HEK293 (cell line): ENCODE measurements around the gene PRR16.

Experiments used
- CTCF ChIA-PET: fragments of 350-600 bp; formaldehyde crosslinking; extraction: SDS; loops from one replicate; lab custom pipeline; 2021; ENCODE audit warnings: antibody characterized with exemption; lab: Yijun Ruan, JAX
- POLR2A ChIA-PET: fragments of 300-600 bp; formaldehyde crosslinking; extraction: SDS; loops from one replicate; lab custom pipeline; 2020; ENCODE audit warnings: antibody characterized with exemption, inconsistent platforms; lab: Yijun Ruan, JAX
- H3K27ac ChIP-seq: fragments of 200-500 bp; sonication (Bioruptor generic); 2 replicates; pipeline ENCODE4 v1.5.1; 2014; ENCODE audit warnings: low read depth, low read length, control low read depth, inconsistent platforms; ENCODE audit errors: extremely low read depth
- H3K36me3 ChIP-seq, 2 experiments: fragments of 200-500 bp in 1 of 2; sonication (Bioruptor generic) in 1 of 2; 1 replicate in 1 of 2; 2 replicates in 1 of 2; pipeline ENCODE4 v1.5.1; 2014 to 2017; ENCODE audit warnings: inconsistent platforms in 2 of 2, low read length in 2 of 2; ENCODE audit not compliant: control insufficient read depth in 2 of 2, insufficient read depth in 1 of 2
- H3K4me1 ChIP-seq: fragments of 200-500 bp; sonication (Bioruptor generic); 2 replicates; pipeline ENCODE4 v1.5.1; 2014; ENCODE audit warnings: mild to moderate bottlenecking, low read length, inconsistent platforms; ENCODE audit not compliant: control insufficient read depth, insufficient read depth
- H3K4me3 ChIP-seq: 2 replicates; pipeline ENCODE4 v1.5.1; 2011; ENCODE audit warnings: low read depth, mild to moderate bottlenecking, control low read depth, low read length, moderate library complexity
- H3K9me3 ChIP-seq: fragments of 200-500 bp; sonication (Bioruptor generic); 2 replicates; pipeline ENCODE4 v1.5.1; 2014; ENCODE audit warnings: low read depth, low read length, inconsistent platforms; ENCODE audit not compliant: control insufficient read depth, insufficient read depth
- GFI1B ChIP-seq: fragments of 450-650 bp; formaldehyde crosslinking; IDR thresholded peaks from 2 replicates; pipeline ENCODE4 v1.5.1; 2016; ENCODE audit warnings: missing biosample characterization, missing genetic modification characterization
- INSM2 ChIP-seq: fragments of 450-650 bp; formaldehyde crosslinking; IDR thresholded peaks from 2 replicates; pipeline ENCODE4 v1.5.1; 2016; ENCODE audit warnings: missing biosample characterization, missing genetic modification characterization
- KLF8 ChIP-seq: fragments of 450-650 bp; formaldehyde crosslinking; IDR thresholded peaks from 2 replicates; pipeline ENCODE4 v1.5.1; 2016; ENCODE audit warnings: missing biosample characterization, missing genetic modification characterization
- MZF1 ChIP-seq: fragments of 450-650 bp; formaldehyde crosslinking; IDR thresholded peaks from 2 replicates; pipeline ENCODE4 v1.5.1; 2017; ENCODE audit warnings: missing biosample characterization, missing genetic modification characterization, borderline replicate concordance
- OVOL3 ChIP-seq: fragments of 450-650 bp; formaldehyde crosslinking; IDR thresholded peaks from 2 replicates; pipeline ENCODE4 v1.5.1; 2016; ENCODE audit warnings: missing biosample characterization, missing genetic modification characterization
- PRDM10 ChIP-seq: fragments of 450-650 bp; formaldehyde crosslinking; IDR thresholded peaks from 2 replicates; pipeline ENCODE4 v1.5.1; 2016; ENCODE audit warnings: missing biosample characterization, missing genetic modification characterization
- REST ChIP-seq: fragments of 450-650 bp; formaldehyde crosslinking; IDR thresholded peaks from 2 replicates; pipeline ENCODE4 v1.5.1; 2016; ENCODE audit warnings: missing biosample characterization, missing genetic modification characterization
- ZFHX2 ChIP-seq: fragments of 450-650 bp; formaldehyde crosslinking; conservative IDR thresholded peaks from 2 replicates; pipeline ENCODE4 v1.5.1; 2016; ENCODE audit warnings: missing biosample characterization, missing genetic modification characterization
- ZFP37 ChIP-seq: fragments of 450-650 bp; formaldehyde crosslinking; IDR thresholded peaks from 2 replicates; pipeline ENCODE4 v1.5.1; 2016; ENCODE audit warnings: missing biosample characterization, missing genetic modification characterization
- ZNF174 ChIP-seq: fragments of 450-650 bp; formaldehyde crosslinking; IDR thresholded peaks from 2 replicates; pipeline ENCODE4 v1.5.0; 2017; ENCODE audit warnings: missing biosample characterization, mild to moderate bottlenecking, missing genetic modification characterization
- ZNF211 ChIP-seq: fragments of 450-650 bp; formaldehyde crosslinking; IDR thresholded peaks from 2 replicates; pipeline ENCODE4 v1.5.1; 2016; ENCODE audit warnings: low read depth, missing biosample characterization, missing genetic modification characterization
- ZNF248 ChIP-seq: fragments of 450-650 bp; formaldehyde crosslinking; IDR thresholded peaks from 2 replicates; pipeline ENCODE4 v1.5.1; 2017; ENCODE audit warnings: missing biosample characterization, missing genetic modification characterization
- ZNF398 ChIP-seq: fragments of 450-650 bp; formaldehyde crosslinking; IDR thresholded peaks from 2 replicates; pipeline ENCODE4 v1.5.1; 2017; ENCODE audit warnings: missing biosample characterization, missing genetic modification characterization
- ZNF426 ChIP-seq: fragments of 450-650 bp; formaldehyde crosslinking; IDR thresholded peaks from 2 replicates; pipeline ENCODE4 v1.5.1; 2017; ENCODE audit warnings: missing biosample characterization, missing genetic modification characterization, mild to moderate bottlenecking, inconsistent platforms, moderate library complexity
- ZNF585B ChIP-seq: fragments of 450-650 bp; formaldehyde crosslinking; IDR thresholded peaks from 2 replicates; pipeline ENCODE4 v1.5.1; 2016; ENCODE audit warnings: missing biosample characterization, missing genetic modification characterization
- ZNF621 ChIP-seq: fragments of 450-650 bp; formaldehyde crosslinking; IDR thresholded peaks from 2 replicates; pipeline ENCODE4 v1.5.1; 2017; ENCODE audit warnings: missing biosample characterization, missing genetic modification characterization
- ZNF626 ChIP-seq: fragments of 450-650 bp; sonication (Bioruptor Pico); formaldehyde crosslinking; IDR thresholded peaks from 2 replicates; pipeline ENCODE4 v1.5.1; 2018; ENCODE audit warnings: missing biosample characterization, missing genetic modification characterization, inconsistent platforms
- ZNF664 ChIP-seq: fragments of 450-650 bp; formaldehyde crosslinking; IDR thresholded peaks from 2 replicates; pipeline ENCODE4 v1.5.1; 2016; ENCODE audit warnings: missing biosample characterization, missing genetic modification characterization
- ZNF747 ChIP-seq: fragments of 450-650 bp; formaldehyde crosslinking; IDR thresholded peaks from 2 replicates; pipeline ENCODE4 v1.5.1; 2016; ENCODE audit warnings: missing biosample characterization, missing genetic modification characterization
- ZNF792 ChIP-seq: fragments of 450-650 bp; formaldehyde crosslinking; IDR thresholded peaks from 2 replicates; pipeline ENCODE4 v1.5.1; 2016; ENCODE audit warnings: missing biosample characterization, missing genetic modification characterization
- ZSCAN5A ChIP-seq: fragments of 450-650 bp; formaldehyde crosslinking; IDR thresholded peaks from 2 replicates; pipeline ENCODE4 v1.5.1; 2016; ENCODE audit warnings: missing biosample characterization, missing genetic modification characterization
- ZXDB ChIP-seq: fragments of 450-650 bp; formaldehyde crosslinking; IDR thresholded peaks from 2 replicates; pipeline ENCODE4 v1.5.1; 2016; ENCODE audit warnings: missing biosample characterization, missing genetic modification characterization

The PRR16 gene

GRCh38 chr5:120684749-120685415 is 220.8 kb downstream of the PRR16 start (continued):
- no peak for TF ChIP-seq ZNF792
- no peak for TF ChIP-seq INSM2 (tag by site-specific recombination)
- no peak for TF ChIP-seq GFI1B (tag by site-specific recombination)
- TF ChIP-seq ZXDB (tag by site-specific recombination), result no peak
- no peak for TF ChIP-seq ZNF174
- TF ChIP-seq PRDM10 (tag by site-specific recombination), result no peak
- TF ChIP-seq KLF8 (tag by site-specific recombination), result no peak
- TF ChIP-seq ZNF585B, result no peak
- TF ChIP-seq OVOL3 (tag by site-specific recombination), result no peak
- no peak for TF ChIP-seq ZNF248 (tag by site-specific recombination)

GRCh38 chr5:120690621-120691407 is 226.7 kb downstream of the PRR16 start:
- no peaks in the 10 kb centered on the region for H3K9me3 ChIP-seq
- H3K27ac ChIP-seq, result no peak overlapping the region
- H3K4me3 ChIP-seq, result no peak overlapping the region
- no peaks in the 10 kb centered on the region for H3K4me1 ChIP-seq
- ChIA-PET POLR2A (no interaction called here), CTCF (interaction anchor here (0.6 kb wide), 1 partner anchor 16 kb away, joined by 4 read pairs; no protein-coding TSS in a partner anchor)
- no peaks in the 10 kb centered on the region for H3K36me3 ChIP-seq
- TF ChIP-seq REST (tag by site-specific recombination), result no peak
- no peak for TF ChIP-seq ZFP37 (tag by site-specific recombination)
- no peak for TF ChIP-seq ZNF211 (tag by site-specific recombination)
- TF ChIP-seq ZNF621 (tag by site-specific recombination), result no peak
- TF ChIP-seq ZNF664 (tag by site-specific recombination), result no peak
- no peak for TF ChIP-seq ZNF626 (tag by site-specific recombination)
- no peak for TF ChIP-seq ZFHX2
- TF ChIP-seq ZNF426 (tag by site-specific recombination), result no peak
- TF ChIP-seq ZNF398 (tag by site-specific recombination), result no peak
- no peak for TF ChIP-seq MZF1 (tag by site-specific recombination)
- TF ChIP-seq ZSCAN5A, result no peak
- TF ChIP-seq ZNF747 (tag by site-specific recombination), result no peak
